Testis (tissue), 2 donors: ENCODE measurements around the gene GLIPR1.

Experiments
- CTCF ChIP-seq, 3 experiments: fragments of 450-650 bp in 2 of 3; fragments of 200-600 bp in 1 of 3; sonication (generic) in 1 of 3; IDR thresholded peaks; one replicate each; pipeline ENCODE4 v1.5.1; 2016 to 2019; ENCODE audit warnings: antibody characterized with exemption in 3 of 3, mild to moderate bottlenecking in 2 of 3, moderate library complexity in 1 of 3
- POLR2A ChIP-seq: fragments of 450-650 bp; IDR thresholded peaks from one replicate; pipeline ENCODE4 v1.6.1; 2017; ENCODE audit warnings: antibody characterized with exemption, mild to moderate bottlenecking, moderate library complexity

GRCh38 chr12:75526655-75527511, 46.3 kb downstream of the GLIPR1 start:
- TF ChIP-seq CTCF (IDR thresholded peaks at IDR 0.05), result peak in 2 of 3 experiments; percentile 55 to 67
- no peak for TF ChIP-seq POLR2A
